ENCODE measurements around the gene SMC1B. TPM values are rescaled to one million over a fixed set of nuclear protein-coding genes. Genes with fewer than 3 reads are reported as not detected.

The SMC1B gene
- total and polyA plus RNA-seq, 2 of the 8 experiments (the other 6 are each of a cell fraction or from before 2014, with no cell fraction given) = 0.02 TPM; not detected in 1

GRCh38 chr22:45337536-45337935 is 75.9 kb downstream of the SMC1B start:
- H4K8ac ChIP-seq (ENCODE audit: extremely low read depth, insufficient read depth, low read length) = no peak overlapping the region
- no peak overlapping the region for H2BK12ac ChIP-seq (ENCODE audit: low read depth, low read length)
- no peak overlapping the region for H3K4me2 ChIP-seq (ENCODE audit: insufficient read depth in 1 of 2, low read depth in 2 of 2, low read length in 2 of 2)
- H3K56ac ChIP-seq (replicated peaks; ENCODE audit: insufficient read length, low read depth, low read length) = no peak overlapping the region
- H2BK20ac ChIP-seq (ENCODE audit: low read length) = no peak overlapping the region
- no peak overlapping the region for H3K27ac ChIP-seq (ENCODE audit: low read depth, low read length)
- no peak overlapping the region for H2AFZ ChIP-seq (ENCODE audit: low read length)
- H3K79me2 ChIP-seq (ENCODE audit: control insufficient read depth in 1 of 2, insufficient read depth in 2 of 2, low read length in 2 of 2) = no peaks in the 10 kb centered on the region
- H4K20me1 ChIP-seq (replicated peaks in 1 of 2; ENCODE audit: control insufficient read depth in 1 of 2, insufficient read depth in 2 of 2, low read length in 2 of 2) = peaks cover 0 to 2% of the 10 kb centered on the region in 2 experiments
- DNase-seq (ENCODE audit: low read depth in 1 of 2, low spot score in 2 of 2) (no peak), FAIRE-seq (no peak)
- H3K14ac ChIP-seq (ENCODE audit: insufficient read length) = no peak overlapping the region
- no peak overlapping the region for H2BK5ac ChIP-seq (ENCODE audit: low read depth, low read length)
- H3K9me3 ChIP-seq (ENCODE audit: insufficient read depth in 2 of 2, low read depth in 1 of 2, low read length in 1 of 2) = no peaks in the 10 kb centered on the region
- H2AK5ac ChIP-seq (ENCODE audit: low read depth, low read length) = no peak overlapping the region
- H3K9ac ChIP-seq (replicated peaks in 1 of 4; ENCODE audit: extremely low read depth in 1 of 4, low read depth in 3 of 4, low read length in 3 of 4) = no peak overlapping the region
- no peak overlapping the region for H2BK15ac ChIP-seq (ENCODE audit: low read length)
- peaks cover 0 to 22% (median 4%) of the 10 kb centered on the region in 4 experiments; a peak in 4 of 8 replicates for H3K36me3 ChIP-seq (ENCODE audit: control insufficient read depth in 2 of 4, insufficient read depth in 4 of 4, low read length in 3 of 4)
- no peak overlapping the region for H4K91ac ChIP-seq (replicated peaks; ENCODE audit: insufficient read length, low read length)
- no peaks in the 10 kb centered on the region for H3K27me3 ChIP-seq (replicated peaks in 1 of 4; ENCODE audit: control insufficient read depth in 3 of 4, extremely low read depth in 1 of 4, insufficient read depth in 3 of 4, low read length in 3 of 4)
- H3K4me1 ChIP-seq (replicated peaks in 1 of 4; ENCODE audit: control insufficient read depth in 3 of 4, insufficient read depth in 4 of 4, low read length in 3 of 4) = no peaks in the 10 kb centered on the region
- H3K18ac ChIP-seq (ENCODE audit: extremely low read depth, low read length) = no peak overlapping the region
- H3K4ac ChIP-seq (replicated peaks; ENCODE audit: insufficient read length, low read depth, low read length) = no peak overlapping the region
- no peaks in the 10 kb centered on the region for H3K23me2 ChIP-seq (ENCODE audit: low read depth, low read length)
- H3K4me3 ChIP-seq (ENCODE audit: extremely low read depth in 1 of 4, insufficient read depth in 2 of 4, low read depth in 3 of 4, low read length in 4 of 4) = no peak overlapping the region
- no peak overlapping the region for H4K5ac ChIP-seq (ENCODE audit: insufficient read length, low read depth, low read length)
- ChIA-PET CTCF (ENCODE audit: partially characterized antibody) (no interaction called here), POLR2A (ENCODE audit: partially characterized antibody) (no interaction called here)
- H2BK120ac ChIP-seq (replicated peaks; ENCODE audit: low read depth, low read length) = no peak overlapping the region
- H3K23ac ChIP-seq (ENCODE audit: insufficient read length) = no peak overlapping the region
- no peak for TF ChIP-seq RFX5 (IDR thresholded peaks at IDR 0.05; ENCODE audit: borderline replicate concordance, low read depth, low read length)
- no peaks in the 10 kb centered on the region for H3K79me1 ChIP-seq (ENCODE audit: low read depth, low read length)
- 88% methylated on average over 9 of the region's 9 CpGs; no CpG with 5 or more reads in 1 of the 2 experiments for WGBS, 2 experiments (ENCODE audit: extremely low coverage in 1 of 2, insufficient coverage in 1 of 2, insufficient read length in 1 of 2, insufficient replicate concordance in 2 of 2, low coverage in 1 of 2, low lambda C conversion rate in 2 of 2, missing lambda C conversion rate in 1 of 2)
